ENCODE results near the gene RMRP.
A peak's percentile ranks its signal among the peaks of the same experiment; 100 is the strongest.

Gene RMRP

DNA sequence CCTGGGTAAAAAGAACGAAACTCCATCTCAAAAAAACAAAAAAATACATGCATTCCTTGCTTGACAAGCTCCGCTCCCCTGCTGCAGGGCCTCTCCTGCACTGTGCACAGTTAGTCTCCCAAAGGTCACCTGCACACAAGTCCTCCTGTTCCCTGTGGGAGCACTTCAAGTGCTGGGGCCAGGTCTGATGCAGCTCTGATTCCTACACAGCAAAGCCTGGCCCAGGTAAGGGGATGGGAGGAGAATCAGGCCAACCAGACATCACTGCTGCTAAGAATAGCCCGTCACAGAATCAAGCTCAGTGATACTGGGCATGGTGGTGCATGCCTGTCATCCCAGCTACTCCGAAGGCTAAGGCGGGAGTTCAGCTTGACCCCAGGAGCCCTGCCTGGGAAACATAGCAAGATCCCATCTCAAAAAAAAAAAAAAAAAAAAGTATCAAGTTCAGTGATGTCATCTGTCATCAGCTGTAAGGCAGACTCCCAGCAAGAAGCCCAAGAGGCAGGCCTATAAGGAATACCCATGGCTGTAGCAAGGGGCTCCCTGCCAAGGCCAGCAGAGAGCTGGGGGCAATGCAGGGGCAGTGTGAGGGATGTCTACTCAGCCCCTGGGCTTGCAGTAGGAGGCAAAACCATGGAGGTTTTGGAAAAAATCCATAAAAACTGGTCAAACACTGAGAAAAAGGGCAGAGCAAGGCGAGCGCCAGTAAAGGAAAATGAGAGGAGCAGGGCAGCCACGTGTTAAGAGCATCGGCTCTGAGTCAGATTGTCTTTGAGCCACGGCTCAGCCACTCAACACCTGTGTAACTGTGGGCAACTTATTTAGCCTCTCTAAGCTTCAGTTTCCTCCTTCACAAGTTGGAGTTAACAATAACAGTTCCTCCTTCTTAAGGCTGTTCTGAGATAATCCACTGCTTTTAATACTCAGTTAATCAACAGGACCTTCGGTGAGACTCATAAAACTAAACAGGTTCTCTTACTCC, 28.7 kb upstream of the RMRP start:
- DNase-seq, result no peak

- no peak for DNase-seq
Measured at GRCh38 chr9:35685506-35685905, 27.7 kb upstream of the RMRP start.

GRCh38 chr9:35684921-35685320, 27.1 kb upstream of the RMRP start:
- no peak for DNase-seq

- no peak for DNase-seq
Measured at GRCh38 chr9:35683323-35683722, 25.5 kb upstream of the RMRP start.

DNA sequence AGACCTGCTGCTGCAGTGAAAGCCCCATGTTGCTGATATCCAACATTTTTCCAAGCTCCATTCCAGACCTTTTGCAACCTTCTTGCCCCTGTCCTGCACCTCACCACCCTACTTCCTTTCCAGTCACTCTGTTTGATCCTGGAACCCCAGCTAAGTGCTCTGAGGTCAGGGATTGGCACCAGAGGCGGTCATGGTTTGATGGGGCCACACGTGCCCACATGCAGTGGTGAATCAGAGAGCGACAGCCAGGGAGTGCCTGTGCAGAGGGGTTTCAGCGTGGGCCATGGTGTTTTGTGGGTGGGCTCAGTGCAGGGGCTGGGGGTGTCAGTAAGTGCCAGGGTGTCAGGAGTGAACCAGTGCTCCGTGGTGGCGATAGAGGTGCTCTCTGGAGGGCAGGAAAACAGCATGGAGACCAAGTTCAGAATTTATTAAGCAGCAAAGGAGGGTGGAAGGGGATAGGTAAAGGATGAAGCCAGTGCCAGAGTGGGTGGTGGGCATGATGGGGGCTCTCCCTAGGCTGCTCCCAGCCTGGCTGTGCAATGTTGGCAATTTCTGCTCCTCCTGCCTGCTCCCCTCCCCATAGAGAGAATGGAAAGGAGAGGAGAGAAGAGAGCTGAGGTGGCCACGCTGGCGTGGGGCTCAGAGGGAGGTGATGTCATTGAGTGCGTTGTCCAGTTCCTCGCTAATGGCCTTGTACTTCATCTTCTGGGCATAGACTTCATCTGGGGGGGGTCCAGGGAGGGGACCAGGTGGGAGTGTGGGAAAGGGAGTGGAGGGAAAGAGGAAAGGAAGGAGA, 24.9 kb upstream of the RMRP start:
- DNase-seq, result no peak

DNA sequence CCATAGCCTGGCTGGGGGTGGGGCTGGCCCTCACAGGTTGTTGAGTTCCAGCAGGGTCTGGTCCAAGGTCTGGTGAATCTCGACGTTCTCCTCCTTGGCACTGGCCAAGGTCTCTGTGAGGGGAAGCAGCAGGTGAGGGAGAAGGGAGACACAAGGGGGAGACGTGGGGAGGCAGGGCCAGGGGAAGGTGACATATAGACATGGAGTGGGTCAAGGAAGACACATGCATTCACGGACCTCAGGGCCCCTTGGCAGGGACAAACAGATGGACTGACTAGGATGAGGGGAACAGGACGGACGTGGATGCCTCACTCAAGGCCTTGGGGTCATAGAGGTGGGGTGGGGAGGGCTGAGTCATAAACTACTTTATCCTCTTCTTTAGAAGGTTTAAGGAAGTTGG, 24.2 kb upstream of the RMRP start:
- no peak for DNase-seq

GRCh38 chr9:35681341-35682002, 23.7 kb upstream of the RMRP start:
- DNase-seq, result no peak

GRCh38 chr9:35680331-35681105, 22.7 kb upstream of the RMRP start:
- DNase-seq, result no peak

- no peak for DNase-seq
Measured at GRCh38 chr9:35679766-35680330, 22.0 kb upstream of the RMRP start.

- DNase-seq, result no peak
Measured at GRCh38 chr9:35679091-35679490, 21.3 kb upstream of the RMRP start.

GRCh38 chr9:35675732-35676392, 18.0 kb upstream of the RMRP start:
- DNase-seq, result peak; percentile 37

DNA sequence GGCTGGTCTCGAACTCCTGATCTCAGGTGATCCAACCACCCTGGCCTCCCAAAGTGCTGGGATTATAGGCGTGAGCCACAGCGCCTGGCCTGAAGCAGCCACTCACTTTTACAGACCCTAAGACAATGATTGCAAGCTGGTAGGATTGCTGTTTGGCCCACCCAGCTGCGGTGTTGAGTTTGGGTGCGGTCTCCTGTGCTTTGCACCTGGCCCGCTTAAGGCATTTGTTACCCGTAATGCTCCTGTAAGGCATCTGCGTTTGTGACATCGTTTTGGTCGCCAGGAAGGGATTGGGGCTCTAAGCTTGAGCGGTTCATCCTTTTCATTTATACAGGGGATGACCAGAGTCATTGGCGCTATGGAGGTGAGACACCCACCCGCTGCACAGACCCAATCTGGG, 17.4 kb upstream of the RMRP start:
- DNase-seq, result no peak

- DNase-seq, result no peak
Measured at GRCh38 chr9:35674025-35674361, 16.2 kb upstream of the RMRP start.

- DNase-seq, result no peak
Measured at GRCh38 chr9:35673132-35674024, 15.6 kb upstream of the RMRP start, which contains the start of gene CA9. Gene CA9 (plus strand): TSS chr9:35673928. CDS start chr9:35673960, 32 bp downstream.

- no peak for DNase-seq
Measured at GRCh38 chr9:35669331-35670145, 11.7 kb upstream of the RMRP start.

DNA sequence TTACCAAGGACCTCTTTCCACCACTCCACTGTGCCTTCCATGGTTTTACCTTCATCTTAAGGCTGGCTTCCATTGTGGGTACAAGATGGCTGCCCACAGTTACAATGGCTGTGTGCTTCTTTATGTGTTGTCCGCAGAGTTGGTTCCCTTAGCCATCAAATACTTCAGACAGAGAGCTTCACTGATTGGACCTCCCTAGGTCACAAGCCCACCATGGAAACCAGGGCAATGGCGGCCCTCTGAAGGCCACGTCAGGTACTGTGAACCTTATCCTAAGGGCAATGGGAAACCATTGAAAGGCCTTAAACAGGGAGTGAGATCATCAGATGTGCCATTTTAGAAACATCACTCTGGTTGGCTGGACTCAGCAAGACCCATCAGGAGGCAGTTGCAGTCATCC, 10.1 kb upstream of the RMRP start:
- no peak for DNase-seq

- no peak for DNase-seq
Measured at GRCh38 chr9:35666549-35666948, 8.7 kb upstream of the RMRP start.

DNA sequence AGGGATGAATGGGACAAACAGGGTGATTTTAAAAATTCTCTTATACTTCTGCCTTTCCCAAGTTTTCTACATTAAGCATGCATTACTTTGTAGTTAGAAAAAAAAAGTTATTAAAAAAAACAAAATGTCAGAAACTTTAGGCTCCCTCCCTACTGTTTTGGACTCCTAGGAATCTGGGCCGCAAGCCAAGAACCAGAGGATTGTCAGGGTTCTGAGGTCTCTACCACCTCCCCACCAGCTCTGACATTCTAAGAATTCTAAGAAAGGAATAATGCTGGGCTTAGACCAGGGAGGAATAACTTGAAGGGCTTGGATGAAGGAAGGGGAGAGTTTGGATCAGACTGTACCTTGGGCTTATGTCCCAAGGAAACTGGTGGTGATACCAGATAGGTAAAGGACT, 8.2 kb upstream of the RMRP start:
- DNase-seq, result no peak

GRCh38 chr9:35665471-35665818, 7.6 kb upstream of the RMRP start:
- no peak for DNase-seq

Data from CD4-positive, alpha-beta T cell treated with Interleukin-10 for 1 hour (primary cell).